GM13976 (cell line): ENCODE data around the gene MICALL1.
A peak's percentile ranks its signal among the peaks of the same experiment; 100 is the strongest.

Experiments
- DNase-seq: peaks from one replicate; pipeline ENCODE4 v3.0.0; 2012; ENCODE audit warnings: low spot score
- in situ Hi-C: fragments of 300-500 bp; cut with MboI; formaldehyde crosslinking; loops from one replicate; pipeline ENCODE4 v1.12.0; 2022; ENCODE audit warnings: low sequenced_read_pairs, mixed read lengths, inconsistent platforms; ENCODE audit not compliant: unreplicated experiment
- TF ChIP-seq, protein P1 (sequence below): IDR thresholded peaks from 2 replicates; pipeline ENCODE4 v1.5.1; 2012; ENCODE audit warnings: borderline replicate concordance, mild to moderate bottlenecking; ENCODE audit not compliant: insufficient read depth; ENCODE audit errors: extremely low read depth, missing control alignments, control extremely low read depth

The MICALL1 gene

DNA sequence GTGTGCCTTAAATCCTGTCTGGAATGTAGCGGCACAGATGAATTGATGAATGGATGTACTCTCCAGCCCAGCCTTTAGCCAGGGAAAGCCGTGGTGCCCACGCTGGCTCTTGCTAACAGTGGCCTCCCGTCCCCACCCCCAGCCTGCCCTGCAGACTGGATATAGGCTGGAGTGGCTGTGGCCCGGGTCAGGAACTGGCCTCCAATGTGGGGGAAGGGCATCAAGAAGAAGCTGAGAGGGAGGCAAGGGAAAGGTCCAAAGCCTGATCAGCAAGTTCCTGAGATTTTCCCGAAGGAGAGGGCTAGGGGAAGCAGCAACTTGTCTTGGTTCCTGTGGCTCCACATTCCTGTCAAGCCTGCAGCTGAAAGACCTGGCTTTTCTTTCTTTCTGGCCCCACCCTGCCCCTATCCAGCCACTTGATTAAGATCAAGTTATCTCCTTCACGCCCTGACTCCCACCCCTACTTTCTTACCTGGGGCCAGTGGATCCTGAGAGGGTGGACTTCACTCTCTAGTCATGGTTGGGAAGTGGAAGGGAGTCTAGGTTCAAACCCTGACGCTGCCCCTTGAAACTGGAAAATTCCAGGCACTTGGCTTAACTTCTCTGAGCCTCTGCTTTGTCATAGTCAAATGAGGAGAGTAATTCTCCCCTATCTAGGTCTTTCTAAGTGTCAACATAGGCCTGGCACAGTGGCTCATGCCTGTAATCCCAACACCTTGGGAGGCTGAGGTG, 11.0 kb upstream of the MICALL1 start:
- no peak for DNase-seq
- in situ Hi-C loops: no loop called here

DNA sequence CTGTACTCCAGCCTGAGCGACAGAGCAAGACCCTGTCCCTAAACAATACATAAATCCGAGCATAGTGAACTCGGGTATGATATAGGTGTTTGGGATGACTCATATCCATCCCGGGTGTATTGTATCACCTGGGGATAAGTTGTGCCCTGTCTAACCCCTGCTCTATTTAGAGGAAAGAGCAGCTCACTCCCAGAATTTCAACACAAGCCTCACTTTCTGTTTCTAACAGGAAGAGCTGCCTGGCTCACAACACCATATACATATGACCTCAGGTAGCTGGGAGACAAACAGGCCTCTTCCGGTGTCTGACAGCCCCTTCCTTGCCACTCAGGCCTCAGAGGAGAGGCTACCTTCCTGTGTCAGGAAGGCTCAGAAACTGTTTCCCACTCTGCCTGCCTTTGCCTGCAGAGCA, 9.9 kb upstream of the MICALL1 start:
- TF ChIP-seq, protein P1, sequence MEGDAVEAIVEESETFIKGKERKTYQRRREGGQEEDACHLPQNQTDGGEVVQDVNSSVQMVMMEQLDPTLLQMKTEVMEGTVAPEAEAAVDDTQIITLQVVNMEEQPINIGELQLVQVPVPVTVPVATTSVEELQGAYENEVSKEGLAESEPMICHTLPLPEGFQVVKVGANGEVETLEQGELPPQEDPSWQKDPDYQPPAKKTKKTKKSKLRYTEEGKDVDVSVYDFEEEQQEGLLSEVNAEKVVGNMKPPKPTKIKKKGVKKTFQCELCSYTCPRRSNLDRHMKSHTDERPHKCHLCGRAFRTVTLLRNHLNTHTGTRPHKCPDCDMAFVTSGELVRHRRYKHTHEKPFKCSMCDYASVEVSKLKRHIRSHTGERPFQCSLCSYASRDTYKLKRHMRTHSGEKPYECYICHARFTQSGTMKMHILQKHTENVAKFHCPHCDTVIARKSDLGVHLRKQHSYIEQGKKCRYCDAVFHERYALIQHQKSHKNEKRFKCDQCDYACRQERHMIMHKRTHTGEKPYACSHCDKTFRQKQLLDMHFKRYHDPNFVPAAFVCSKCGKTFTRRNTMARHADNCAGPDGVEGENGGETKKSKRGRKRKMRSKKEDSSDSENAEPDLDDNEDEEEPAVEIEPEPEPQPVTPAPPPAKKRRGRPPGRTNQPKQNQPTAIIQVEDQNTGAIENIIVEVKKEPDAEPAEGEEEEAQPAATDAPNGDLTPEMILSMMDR: no peak
- in situ Hi-C loops: no loop called here
- DNase-seq: peak; percentile 84

More for the DNA sequence above, 11.0 kb upstream of the MICALL1 start:
- TF ChIP-seq, protein P1: no peak

DNA sequence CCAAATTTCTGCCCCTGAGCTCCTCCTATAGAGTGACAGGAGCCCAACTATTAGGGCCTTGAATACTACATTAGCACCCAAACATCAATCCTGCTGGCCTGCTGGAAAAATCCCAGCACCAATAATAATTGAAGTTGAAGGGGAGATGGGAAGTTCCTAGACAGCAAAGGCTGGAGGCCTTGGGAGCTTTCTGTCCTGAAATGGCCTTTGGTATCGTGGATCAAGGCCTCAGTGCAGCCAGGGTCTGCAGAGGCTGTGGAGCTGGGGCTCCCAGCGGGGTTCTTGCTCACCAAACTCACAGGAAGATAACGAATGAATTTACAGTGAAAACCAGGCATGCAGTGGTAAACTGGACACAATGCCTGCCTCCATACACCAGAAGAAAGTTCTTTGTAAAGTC, 9.2 kb upstream of the MICALL1 start:
- TF ChIP-seq, protein P1: no peak
- no peak for DNase-seq
- in situ Hi-C loops: no loop called here

DNA sequence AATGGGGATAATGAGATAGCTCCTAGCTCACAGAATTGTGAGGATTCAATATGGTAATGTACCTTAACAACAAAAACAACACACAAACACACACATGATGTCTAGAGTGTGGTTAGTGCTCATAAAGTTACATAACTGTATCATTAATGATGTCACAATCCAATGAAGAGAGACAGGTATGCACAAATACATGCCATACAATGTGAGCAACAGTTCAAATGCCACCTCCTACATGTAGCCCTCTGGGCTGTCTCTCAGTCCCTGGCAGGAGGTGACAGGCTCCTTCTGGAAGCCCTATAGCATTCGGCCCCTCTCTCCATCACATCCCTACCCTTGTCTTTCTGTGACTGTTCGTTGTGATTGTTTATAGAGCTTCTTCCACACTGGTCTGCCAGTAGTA, 8.3 kb upstream of the MICALL1 start:
- in situ Hi-C loops: no loop called here
- TF ChIP-seq, protein P1: no peak
- DNase-seq: no peak

DNA sequence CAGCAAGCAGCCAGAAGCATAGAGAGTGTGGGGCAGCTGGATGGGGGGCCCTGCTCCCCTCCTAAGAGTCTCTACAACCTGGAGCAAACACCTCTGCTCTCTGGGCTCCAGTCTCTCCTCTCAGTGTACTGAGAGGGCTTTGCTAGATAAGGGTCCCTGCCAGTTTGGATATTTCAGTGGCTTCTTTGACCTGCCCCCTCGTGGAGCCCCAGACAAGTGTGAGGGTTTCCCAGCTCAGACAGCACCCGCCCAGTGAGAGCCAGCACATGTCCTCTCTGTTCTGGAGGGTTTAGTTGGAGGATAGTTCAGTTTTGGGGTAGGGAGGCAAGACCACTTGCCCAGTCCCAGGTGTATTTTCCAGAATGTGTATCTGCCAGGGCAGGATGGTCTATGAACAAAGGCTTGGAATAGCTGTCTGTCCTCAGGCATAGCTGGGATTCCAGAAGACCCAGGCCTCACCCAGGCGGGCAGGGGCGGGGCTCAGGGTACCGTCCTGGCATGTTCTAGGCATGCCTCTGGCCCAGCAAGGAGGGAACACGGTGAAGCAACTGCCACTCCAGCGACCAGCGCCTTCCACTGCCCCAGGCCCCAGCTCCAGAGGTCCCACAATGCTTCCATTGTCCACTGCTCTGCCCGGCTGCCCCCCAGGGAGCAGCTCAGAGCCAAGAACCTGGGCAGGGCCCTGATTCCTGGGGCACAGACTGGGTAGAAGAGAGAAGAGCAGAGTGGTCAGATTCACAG, 7.5 kb upstream of the MICALL1 start:
- in situ Hi-C loops: no loop called here
- DNase-seq: no peak
- TF ChIP-seq, protein P1: no peak

DNA sequence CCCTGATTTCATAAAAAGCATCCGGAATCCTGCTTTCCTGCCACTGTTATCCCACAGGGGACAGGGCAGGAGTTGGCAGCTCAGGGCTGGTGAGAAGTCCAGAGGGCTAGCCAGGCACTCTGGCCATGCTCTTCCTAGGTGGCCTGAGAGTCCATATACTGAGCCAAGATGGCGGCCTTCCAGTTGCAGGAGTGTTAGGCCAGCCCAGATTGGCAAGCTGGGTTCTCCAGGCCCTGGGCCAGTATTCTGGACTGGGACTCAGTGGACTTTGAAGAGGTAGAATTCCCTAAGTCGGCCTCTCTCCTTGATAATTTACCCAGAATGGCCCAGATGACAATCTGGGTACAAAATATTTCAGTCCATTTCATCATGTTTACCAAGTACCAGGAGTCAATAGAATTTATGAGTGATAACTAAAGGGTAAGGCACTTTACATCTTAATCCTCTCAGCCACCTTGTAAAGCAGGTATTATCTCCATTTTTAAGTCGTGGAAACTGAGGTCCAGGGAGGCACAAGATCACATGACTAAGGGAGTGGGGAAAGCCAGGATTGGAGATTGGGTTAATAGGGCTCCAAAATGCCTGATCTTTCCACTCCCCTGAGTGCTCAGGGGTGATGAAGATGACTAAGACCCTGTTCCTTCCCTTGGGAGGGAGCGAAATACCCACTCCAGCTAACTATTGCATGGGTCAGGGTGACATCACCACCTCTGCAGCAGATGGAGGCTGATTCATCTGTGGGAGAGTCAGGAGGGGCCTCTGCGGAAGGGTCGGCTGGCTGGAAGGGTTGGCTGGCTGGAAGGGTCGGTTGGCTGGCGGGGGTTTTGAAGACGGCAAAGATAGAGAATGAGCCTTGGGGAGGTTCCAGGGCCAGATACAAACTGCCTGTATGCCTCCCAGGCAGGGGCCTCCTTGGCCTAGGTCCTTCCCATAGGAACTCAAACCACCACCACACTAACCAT, 1.2 kb upstream of the MICALL1 start:
- DNase-seq: no peak
- TF ChIP-seq, protein P1: no peak
- in situ Hi-C loops: no loop called here
